GM21619 (cell line): ENCODE data around the gene C1QTNF12.

Experiments
- ATAC-seq: cut with Tn5 transposase; IDR thresholded peaks from one replicate; pipeline ENCODE4 v1.9.1; 2021; ENCODE audit not compliant: unreplicated experiment

C1QTNF12 gene

GRCh38 chr1:1229770-1230169 is 16.8 kb downstream of the C1QTNF12 start:
- ATAC-seq, result no peak

GRCh38 chr1:1228596-1229321 is 17.8 kb downstream of the C1QTNF12 start:
- no peak for ATAC-seq

GRCh38 chr1:1228187-1228586 is 18.3 kb downstream of the C1QTNF12 start:
- ATAC-seq, result no peak

- ATAC-seq, result no peak
These were observed 19.1 kb downstream of the C1QTNF12 start for GRCh38 chr1:1227386-1227785.

- ATAC-seq, result no peak
These were observed 19.8 kb downstream of the C1QTNF12 start for GRCh38 chr1:1226566-1227362.

- ATAC-seq, result no peak
These were observed 20.6 kb downstream of the C1QTNF12 start for GRCh38 chr1:1225913-1226312.

GRCh38 chr1:1225238-1225845 is 21.2 kb downstream of the C1QTNF12 start:
- ATAC-seq, result no peak

- ATAC-seq, result no peak
These were observed 22.6 kb downstream of the C1QTNF12 start for GRCh38 chr1:1223891-1224290.

- ATAC-seq, result no peak
These were observed 23.2 kb downstream of the C1QTNF12 start for GRCh38 chr1:1223321-1223720.

- no peak for ATAC-seq
These were observed 23.8 kb downstream of the C1QTNF12 start for GRCh38 chr1:1222575-1223225.

- ATAC-seq, result no peak
These were observed 24.5 kb downstream of the C1QTNF12 start for GRCh38 chr1:1221887-1222574.

- no peak for ATAC-seq
These were observed 26.3 kb downstream of the C1QTNF12 start for GRCh38 chr1:1220197-1220596.

GRCh38 chr1:1219341-1219740 is 27.2 kb downstream of the C1QTNF12 start:
- ATAC-seq, result no peak

- no peak for ATAC-seq
These were observed 27.9 kb downstream of the C1QTNF12 start for GRCh38 chr1:1218524-1219200.

GRCh38 chr1:1217621-1218523 is 28.6 kb downstream of the C1QTNF12 start:
- no peak for ATAC-seq

- no peak for ATAC-seq
These were observed 29.5 kb downstream of the C1QTNF12 start for GRCh38 chr1:1216770-1217620.

- ATAC-seq, result no peak
These were observed 30.5 kb downstream of the C1QTNF12 start for GRCh38 chr1:1215881-1216605.
